ENCODE data around the gene CNGB1. TPM values are rescaled to one million over a fixed set of nuclear protein-coding genes. Genes with fewer than 3 reads are reported as not detected.

Gene CNGB1
- total and polyA plus RNA-seq, 2 of the 13 experiments (the other 11 are each of a cell fraction or from before 2014, with no cell fraction given): 0.02 to 0.15 TPM

DNA sequence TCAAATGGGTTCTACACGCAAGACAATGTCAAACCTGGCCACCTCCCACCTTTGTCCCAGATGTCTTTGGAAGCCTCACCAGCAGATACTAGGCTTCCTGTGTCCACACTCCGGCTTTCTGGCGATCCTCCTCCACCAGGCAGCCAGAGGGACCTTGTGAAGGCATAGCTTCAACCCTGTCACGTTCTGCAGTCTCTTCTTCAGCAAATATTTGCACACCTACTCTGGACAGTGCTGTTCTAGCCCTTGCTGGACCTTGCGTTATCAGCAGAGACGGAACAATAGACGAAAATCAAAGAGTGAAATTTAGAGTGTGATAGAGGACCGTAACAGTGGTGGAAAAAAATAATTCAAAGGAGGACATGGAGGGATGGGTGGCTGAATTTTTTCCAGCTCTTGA lies 130.1 kb downstream of the CNGB1 start (continued):
- TF ChIP-seq ZNF850 (CRISPR knock-in tag; conservative IDR thresholded peaks at IDR 0.05): no peak
- no peak for TF ChIP-seq CBX2 (IDR thresholded peaks at IDR 0.05; ENCODE audit: low read depth, low read length)
- TF ChIP-seq CBX2 (CRISPR knock-in tag; IDR thresholded peaks at IDR 0.05; ENCODE audit: low read depth): no peak
- TF ChIP-seq, protein P1, sequence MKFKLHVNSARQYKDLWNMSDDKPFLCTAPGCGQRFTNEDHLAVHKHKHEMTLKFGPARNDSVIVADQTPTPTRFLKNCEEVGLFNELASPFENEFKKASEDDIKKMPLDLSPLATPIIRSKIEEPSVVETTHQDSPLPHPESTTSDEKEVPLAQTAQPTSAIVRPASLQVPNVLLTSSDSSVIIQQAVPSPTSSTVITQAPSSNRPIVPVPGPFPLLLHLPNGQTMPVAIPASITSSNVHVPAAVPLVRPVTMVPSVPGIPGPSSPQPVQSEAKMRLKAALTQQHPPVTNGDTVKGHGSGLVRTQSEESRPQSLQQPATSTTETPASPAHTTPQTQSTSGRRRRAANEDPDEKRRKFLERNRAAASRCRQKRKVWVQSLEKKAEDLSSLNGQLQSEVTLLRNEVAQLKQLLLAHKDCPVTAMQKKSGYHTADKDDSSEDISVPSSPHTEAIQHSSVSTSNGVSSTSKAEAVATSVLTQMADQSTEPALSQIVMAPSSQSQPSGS (CRISPR knock-in tag; IDR thresholded peaks at IDR 0.05): 0 out of 2 replicates have a peak, but pooled peaks have one; percentile 17
- no peak for TF ChIP-seq ZFP36L1 (CRISPR knock-in tag; IDR thresholded peaks at IDR 0.05)
- no peak for TF ChIP-seq ZNF33A (CRISPR knock-in tag; IDR thresholded peaks at IDR 0.05; ENCODE audit: borderline replicate concordance)
- TF ChIP-seq JUN (CRISPR knock-in tag; IDR thresholded peaks at IDR 0.05): no peak
- no peak; the same call in 1 of the 2 replicates for TF ChIP-seq ZNF766 (CRISPR knock-in tag; IDR thresholded peaks at IDR 0.05; ENCODE audit: borderline replicate concordance)
- TF ChIP-seq EZH2 (conservative IDR thresholded peaks at IDR 0.05; ENCODE audit: low read depth, low read length): no peak
- no peak for TF ChIP-seq NPAS2 (CRISPR knock-in tag; IDR thresholded peaks at IDR 0.05; ENCODE audit: borderline replicate concordance)
- TF ChIP-seq ZNF343 (CRISPR knock-in tag; IDR thresholded peaks at IDR 0.05): no peak
- TF ChIP-seq, protein P2, sequence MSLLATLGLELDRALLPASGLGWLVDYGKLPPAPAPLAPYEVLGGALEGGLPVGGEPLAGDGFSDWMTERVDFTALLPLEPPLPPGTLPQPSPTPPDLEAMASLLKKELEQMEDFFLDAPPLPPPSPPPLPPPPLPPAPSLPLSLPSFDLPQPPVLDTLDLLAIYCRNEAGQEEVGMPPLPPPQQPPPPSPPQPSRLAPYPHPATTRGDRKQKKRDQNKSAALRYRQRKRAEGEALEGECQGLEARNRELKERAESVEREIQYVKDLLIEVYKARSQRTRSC (CRISPR knock-in tag; IDR thresholded peaks at IDR 0.05; ENCODE audit: low read depth): no peak
- TF ChIP-seq NFRKB (IDR thresholded peaks at IDR 0.05): no peak
- TF ChIP-seq RARG (CRISPR knock-in tag; IDR thresholded peaks at IDR 0.05; ENCODE audit: low read depth): no peak
- TF ChIP-seq, protein P3, sequence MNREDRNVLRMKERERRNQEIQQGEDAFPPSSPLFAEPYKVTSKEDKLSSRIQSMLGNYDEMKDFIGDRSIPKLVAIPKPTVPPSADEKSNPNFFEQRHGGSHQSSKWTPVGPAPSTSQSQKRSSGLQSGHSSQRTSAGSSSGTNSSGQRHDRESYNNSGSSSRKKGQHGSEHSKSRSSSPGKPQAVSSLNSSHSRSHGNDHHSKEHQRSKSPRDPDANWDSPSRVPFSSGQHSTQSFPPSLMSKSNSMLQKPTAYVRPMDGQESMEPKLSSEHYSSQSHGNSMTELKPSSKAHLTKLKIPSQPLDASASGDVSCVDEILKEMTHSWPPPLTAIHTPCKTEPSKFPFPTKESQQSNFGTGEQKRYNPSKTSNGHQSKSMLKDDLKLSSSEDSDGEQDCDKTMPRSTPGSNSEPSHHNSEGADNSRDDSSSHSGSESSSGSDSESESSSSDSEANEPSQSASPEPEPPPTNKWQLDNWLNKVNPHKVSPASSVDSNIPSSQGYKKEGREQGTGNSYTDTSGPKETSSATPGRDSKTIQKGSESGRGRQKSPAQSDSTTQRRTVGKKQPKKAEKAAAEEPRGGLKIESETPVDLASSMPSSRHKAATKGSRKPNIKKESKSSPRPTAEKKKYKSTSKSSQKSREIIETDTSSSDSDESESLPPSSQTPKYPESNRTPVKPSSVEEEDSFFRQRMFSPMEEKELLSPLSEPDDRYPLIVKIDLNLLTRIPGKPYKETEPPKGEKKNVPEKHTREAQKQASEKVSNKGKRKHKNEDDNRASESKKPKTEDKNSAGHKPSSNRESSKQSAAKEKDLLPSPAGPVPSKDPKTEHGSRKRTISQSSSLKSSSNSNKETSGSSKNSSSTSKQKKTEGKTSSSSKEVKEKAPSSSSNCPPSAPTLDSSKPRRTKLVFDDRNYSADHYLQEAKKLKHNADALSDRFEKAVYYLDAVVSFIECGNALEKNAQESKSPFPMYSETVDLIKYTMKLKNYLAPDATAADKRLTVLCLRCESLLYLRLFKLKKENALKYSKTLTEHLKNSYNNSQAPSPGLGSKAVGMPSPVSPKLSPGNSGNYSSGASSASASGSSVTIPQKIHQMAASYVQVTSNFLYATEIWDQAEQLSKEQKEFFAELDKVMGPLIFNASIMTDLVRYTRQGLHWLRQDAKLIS (CRISPR knock-in tag; IDR thresholded peaks at IDR 0.05): no peak
- no peak for TF ChIP-seq REL (CRISPR knock-in tag; conservative IDR thresholded peaks at IDR 0.05)
- no peak for TF ChIP-seq ZNF776 (CRISPR knock-in tag; IDR thresholded peaks at IDR 0.05)
- TF ChIP-seq, protein P4, sequence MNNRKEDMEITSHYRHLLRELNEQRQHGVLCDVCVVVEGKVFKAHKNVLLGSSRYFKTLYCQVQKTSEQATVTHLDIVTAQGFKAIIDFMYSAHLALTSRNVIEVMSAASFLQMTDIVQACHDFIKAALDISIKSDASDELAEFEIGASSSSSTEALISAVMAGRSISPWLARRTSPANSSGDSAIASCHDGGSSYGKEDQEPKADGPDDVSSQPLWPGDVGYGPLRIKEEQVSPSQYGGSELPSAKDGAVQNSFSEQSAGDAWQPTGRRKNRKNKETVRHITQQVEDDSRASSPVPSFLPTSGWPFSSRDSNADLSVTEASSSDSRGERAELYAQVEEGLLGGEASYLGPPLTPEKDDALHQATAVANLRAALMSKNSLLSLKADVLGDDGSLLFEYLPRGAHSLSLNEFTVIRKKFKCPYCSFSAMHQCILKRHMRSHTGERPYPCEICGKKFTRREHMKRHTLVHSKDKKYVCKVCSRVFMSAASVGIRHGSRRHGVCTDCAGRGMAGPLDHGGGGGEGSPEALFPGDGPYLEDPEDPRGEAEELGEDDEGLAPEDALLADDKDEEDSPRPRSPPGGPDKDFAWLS (CRISPR knock-in tag; IDR thresholded peaks at IDR 0.05; ENCODE audit: borderline replicate concordance): no peak
- TF ChIP-seq, protein P5, sequence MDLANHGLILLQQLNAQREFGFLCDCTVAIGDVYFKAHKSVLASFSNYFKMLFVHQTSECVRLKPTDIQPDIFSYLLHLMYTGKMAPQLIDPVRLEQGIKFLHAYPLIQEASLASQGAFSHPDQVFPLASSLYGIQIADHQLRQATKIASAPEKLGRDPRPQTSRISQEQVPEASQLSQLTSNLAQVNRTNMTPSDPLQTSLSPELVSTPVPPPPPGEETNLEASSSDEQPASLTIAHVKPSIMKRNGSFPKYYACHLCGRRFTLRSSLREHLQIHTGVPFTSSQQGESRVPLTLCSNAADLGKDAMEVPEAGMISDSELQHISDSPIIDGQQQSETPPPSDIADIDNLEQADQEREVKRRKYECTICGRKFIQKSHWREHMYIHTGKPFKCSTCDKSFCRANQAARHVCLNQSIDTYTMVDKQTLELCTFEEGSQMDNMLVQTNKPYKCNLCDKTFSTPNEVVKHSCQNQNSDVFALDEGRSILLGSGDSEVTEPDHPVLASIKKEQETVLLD (CRISPR knock-in tag; IDR thresholded peaks at IDR 0.05; ENCODE audit: low read depth): no peak
- peak; percentile 83 for TF ChIP-seq HDAC1 (CRISPR knock-in tag; IDR thresholded peaks at IDR 0.05)
- TF ChIP-seq ZNF205 (CRISPR knock-in tag; IDR thresholded peaks at IDR 0.05): 0 out of 2 replicates have a peak, but pooled peaks have one; percentile 24
- TF ChIP-seq NRL (CRISPR knock-in tag; IDR thresholded peaks at IDR 0.05; ENCODE audit: borderline replicate concordance): no peak
- TF ChIP-seq MAFF (IDR thresholded peaks at IDR 0.05; ENCODE audit: low read depth, low read length): no peak

All from HepG2 (cell line).